ENCODE data around the gene NT5DC1.
"Not testable (repeated sequence)": the region's sequence is repeated elsewhere in the genome, so short reads cannot be mapped to it uniquely, and the experiment has no call there.

The NT5DC1 gene

GRCh38 chr6:116280161-116280932 lies 179.7 kb downstream of the NT5DC1 start:
- no peak for DNase-seq

- DNase-seq = no peak
Observed at GRCh38 chr6:116280933-116281316, 180.3 kb downstream of the NT5DC1 start.

DNA sequence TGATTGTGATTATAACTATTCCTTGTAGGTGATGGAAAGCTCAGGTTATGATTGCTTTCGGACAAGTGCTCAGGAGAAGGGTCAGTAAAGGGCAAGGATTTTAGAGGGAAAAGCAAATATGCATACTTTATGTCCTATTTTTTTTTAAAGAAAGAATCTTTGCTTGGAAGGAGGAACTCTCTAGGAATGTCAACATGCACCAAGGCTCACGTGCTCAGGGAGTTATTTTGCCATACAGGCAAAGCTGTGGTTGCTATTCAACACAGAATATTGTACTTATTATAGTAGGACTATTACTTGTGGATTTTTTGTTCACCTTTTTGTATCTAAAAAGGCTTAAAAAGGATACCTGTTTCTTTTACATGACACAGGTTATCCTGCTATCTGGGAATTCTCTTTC lies 182.0 kb downstream of the NT5DC1 start:
- no peak for DNase-seq

GRCh38 chr6:116283191-116283590 lies 182.5 kb downstream of the NT5DC1 start:
- no peak for DNase-seq

DNA sequence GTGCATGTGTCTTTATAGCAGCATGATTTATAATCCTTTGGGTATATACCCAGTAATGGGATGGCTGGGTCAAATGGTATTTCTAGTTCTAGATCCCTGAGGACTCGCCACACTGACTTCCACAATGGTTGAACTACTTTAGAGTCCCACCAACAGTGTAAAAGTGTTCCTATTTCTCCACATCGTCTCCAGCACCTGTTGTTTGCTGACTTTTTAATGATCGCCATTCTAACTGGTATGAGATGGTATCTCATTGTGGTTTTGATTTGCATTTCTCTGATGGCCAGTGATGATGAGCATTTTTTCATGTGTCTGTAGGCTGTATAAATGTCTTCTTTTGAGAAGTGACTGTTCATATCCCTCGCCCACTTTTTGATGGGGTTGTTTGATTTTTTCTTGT lies 184.3 kb downstream of the NT5DC1 start:
- DNase-seq = not testable (repeated sequence)

GRCh38 chr6:116286773-116287358 lies 186.2 kb downstream of the NT5DC1 start:
- no peak for DNase-seq

- DNase-seq = no peak
Observed at GRCh38 chr6:116287689-116288282, 187.1 kb downstream of the NT5DC1 start.

DNA sequence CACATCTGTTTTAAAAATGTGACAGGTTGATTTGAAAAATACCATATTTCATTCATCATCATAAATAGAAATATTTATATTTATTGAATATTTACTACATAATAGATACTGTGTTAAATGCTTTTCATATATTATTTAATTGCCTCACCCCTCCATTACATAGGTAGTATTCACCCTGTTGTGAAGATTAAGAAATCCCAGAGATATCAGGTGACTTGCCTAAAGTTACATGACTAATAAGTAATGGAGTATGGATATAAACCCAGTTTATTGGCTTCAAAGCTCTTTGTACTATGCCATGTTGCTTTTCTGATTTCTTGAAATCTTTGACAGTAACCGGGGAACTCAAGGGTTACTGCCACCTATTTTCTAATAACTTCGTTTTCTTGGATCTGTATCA lies 189.2 kb downstream of the NT5DC1 start:
- DNase-seq = no peak

GRCh38 chr6:116290799-116291198 lies 190.1 kb downstream of the NT5DC1 start:
- no peak for DNase-seq

GRCh38 chr6:116291701-116292396 lies 191.2 kb downstream of the NT5DC1 start:
- DNase-seq = peak; percentile 59

- DNase-seq = no peak
Observed at GRCh38 chr6:116292553-116292952, 191.9 kb downstream of the NT5DC1 start.

GRCh38 chr6:116298273-116298672 lies 197.6 kb downstream of the NT5DC1 start:
- DNase-seq = no peak

GRCh38 chr6:116298973-116299372 lies 198.3 kb downstream of the NT5DC1 start:
- DNase-seq = no peak
